Measurements from ENCODE around the gene DGKI.

- TF ChIP-seq EZH2phosphoT487 (conservative IDR thresholded peaks at IDR 0.05; ENCODE audit: low read length) (no peak), CTCF (IDR thresholded peaks at IDR 0.05; ENCODE audit: insufficient read depth, low read length, poor library complexity, severe bottlenecking) (no peak)
These were observed 29.0 kb upstream of the DGKI start for GRCh38 chr7:137875746-137876145.
